Activated CD8-positive, alpha-beta T cell treated with anti-CD3 and anti-CD28 coated beads, Interleukin-2, amount 10 ng/mL, durations not matched to agents 7 days and 5 days (primary cell): ENCODE results near the gene MRPS25. TPM values are rescaled to one million over a fixed set of nuclear protein-coding genes. Genes with fewer than 3 reads are reported as not detected.
A peak's percentile ranks its signal among the peaks of the same experiment; 100 is the strongest.

Experiments
- ATAC-seq: fragments of 150-1000 bp; cut with Tn5 transposase; one replicate; pipeline ENCODE4 v1.10.0; 2021; ENCODE audit warnings: moderate library complexity
- CTCF ChIA-PET: fragments of 350-600 bp; sonication (Branson Sonifier 250); formaldehyde crosslinking; loops from one replicate; lab custom pipeline; 2021; ENCODE audit warnings: antibody characterized with exemption; lab: Charles Lee
- POLR2A ChIA-PET: fragments of 350-600 bp; sonication (Branson Sonifier 250); formaldehyde crosslinking; loops from one replicate; lab custom pipeline; 2021; ENCODE audit warnings: antibody characterized with exemption; lab: Charles Lee
- DNase-seq: peaks from one replicate; pipeline ENCODE4 v3.0.0-alpha.2; 2020
- H3K27ac Mint-ChIP-seq: one replicate; pipeline ENCODE4 v1.8.0; 2021; ENCODE audit warnings: mild to moderate bottlenecking, mixed read lengths
- H3K27me3 Mint-ChIP-seq: one replicate; pipeline ENCODE4 v1.8.0; 2021; ENCODE audit warnings: low read depth, mixed read lengths
- H3K36me3 Mint-ChIP-seq: one replicate; pipeline ENCODE4 v1.8.0; 2021; ENCODE audit warnings: low read depth, mixed read lengths
- H3K4me1 Mint-ChIP-seq: one replicate; pipeline ENCODE4 v1.8.0; 2021; ENCODE audit warnings: low read depth, mixed read lengths
- H3K4me3 Mint-ChIP-seq: one replicate; pipeline ENCODE4 v1.8.0; 2021; ENCODE audit warnings: mild to moderate bottlenecking, mixed read lengths
- H3K9me3 Mint-ChIP-seq: one replicate; pipeline ENCODE4 v1.8.0; 2022; ENCODE audit warnings: mixed read lengths; ENCODE audit not compliant: insufficient read depth
- total RNA-seq, 2 experiments: library from RNA; stranded (reverse); gene quantifications; one replicate each; pipeline ENCODE4 v1.2.3, GENCODE V29; 2021

Gene MRPS25
- total RNA-seq, 2 experiments from 2014 or later: 58.5 to 64.6 TPM

- Mint-ChIP-seq H3K36me3 (peaks cover 27% of the 10 kb centered on the region), H3K4me3 (peak overlapping the region; percentile 93), H3K9me3 (no peaks in the 10 kb centered on the region), H3K27ac (peak overlapping the region; percentile 97), H3K4me1 (peaks cover 47% of the 10 kb centered on the region), H3K27me3 (peaks cover 2% of the 10 kb centered on the region)
- CTCF ChIA-PET: interaction anchor here (1.0 to 2.2 kb wide), 5 partner anchors 9 to 306 kb away, joined by 3 to 19 read pairs (median 4); partner anchors contain the start of gene CAPN7
- POLR2A ChIA-PET: interaction anchor here (0.6 to 3.4 kb wide), 17 partner anchors 9 to 1211 kb away, joined by 3 to 21 read pairs (median 3); partner anchors contain the start of genes CAPN7, CCDC174, MRPS25 and NR2C2
- DNase-seq (no peak), ATAC-seq (peak; percentile 20)
These were observed 34.4 kb upstream of the MRPS25 start for GRCh38 chr3:15099364-15100098.

DNA sequence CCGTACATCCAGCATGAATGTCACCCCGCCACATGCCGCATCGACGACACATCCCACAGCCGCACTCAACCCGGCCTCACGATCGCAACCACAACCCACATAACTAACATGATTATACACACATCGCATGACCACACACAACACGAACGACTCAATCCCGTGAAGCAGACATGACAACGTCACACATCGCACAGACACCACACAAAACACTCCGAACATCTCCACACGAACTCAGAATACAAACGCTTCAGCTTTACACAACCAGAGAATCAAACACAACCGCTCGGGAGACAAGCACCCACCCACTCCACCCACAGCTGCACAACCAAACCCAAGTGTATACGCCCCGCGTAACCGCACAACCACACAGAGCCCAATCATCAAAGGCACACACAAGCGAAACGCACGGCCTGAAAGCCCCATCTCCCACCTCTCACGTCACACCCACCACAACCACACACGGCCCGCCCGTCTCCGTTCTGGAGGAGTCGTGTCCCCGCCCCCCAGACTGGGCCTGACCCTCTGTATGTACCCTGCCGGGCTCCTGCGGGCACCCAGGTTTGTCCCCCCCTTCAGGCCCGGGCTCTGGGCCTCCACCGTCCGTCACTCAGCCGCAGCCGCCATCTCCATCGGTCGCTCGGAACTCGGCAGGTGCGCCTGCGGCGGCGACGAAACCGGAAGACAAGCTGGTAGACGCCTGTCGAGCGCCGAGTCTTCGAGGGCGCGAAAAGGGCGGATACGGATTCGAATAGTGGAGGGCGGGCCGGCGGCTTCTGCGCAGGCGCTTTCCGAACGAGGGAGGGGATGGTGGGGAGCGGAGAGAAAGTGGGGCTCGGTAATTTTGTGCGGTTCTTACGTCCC is 33.6 kb upstream of the MRPS25 start, which contains the start of gene RBSN:
Gene RBSN, minus strand, starts transcription at position 646 of the 861 bp plus-strand sequence. CDS start 3,028 bp downstream, outside the sequence.
- H3K9me3 Mint-ChIP-seq: no peaks in the 10 kb centered on the region
- POLR2A ChIA-PET: interaction anchor here (0.6 to 3.4 kb wide), 20 partner anchors 9 to 1212 kb away, joined by 3 to 21 read pairs (median 3); partner anchors contain the start of genes CCDC174, MRPS25 and NR2C2
- H3K27me3 Mint-ChIP-seq: peaks cover 2% of the 10 kb centered on the region
- peak within 1 kb of the TSS; percentile 97 for H3K27ac Mint-ChIP-seq
- CTCF ChIA-PET: interaction anchor here (0.9 to 2.2 kb wide), 6 partner anchors 10 to 306 kb away, joined by 3 to 19 read pairs (median 4); partner anchors contain the start of gene CAPN7
- ATAC-seq (peak; percentile 85), DNase-seq (peak; percentile 97)
- peaks cover 35% of the 10 kb centered on the region for H3K36me3 Mint-ChIP-seq
- peak within 1 kb of the TSS; percentile 93 for H3K4me3 Mint-ChIP-seq
- peaks cover 47% of the 10 kb centered on the region for H3K4me1 Mint-ChIP-seq

GRCh38 chr3:15097891-15098290 is 32.8 kb upstream of the MRPS25 start:
- ChIA-PET POLR2A (interaction anchor here (0.7 to 3.4 kb wide), 6 partner anchors 8 to 227 kb away, joined by 3 to 21 read pairs (median 4); partner anchors contain the start of genes MRPS25 and NR2C2), CTCF (interaction anchor here (0.9 to 2.2 kb wide), 3 partner anchors 11 to 307 kb away, joined by 3 to 19 read pairs (median 4); no protein-coding TSS in a partner anchor)
- Mint-ChIP-seq H3K4me3 (peak overlapping the region; percentile 93), H3K4me1 (peaks cover 47% of the 10 kb centered on the region), H3K27ac (peak overlapping the region; percentile 97), H3K27me3 (peaks cover 2% of the 10 kb centered on the region), H3K9me3 (no peaks in the 10 kb centered on the region), H3K36me3 (peaks cover 37% of the 10 kb centered on the region)
- DNase-seq (peak; percentile 52), ATAC-seq (peak; percentile 14)

- H3K4me1 Mint-ChIP-seq: peaks cover 36% of the 10 kb centered on the region
- H3K27me3 Mint-ChIP-seq: peaks cover 2% of the 10 kb centered on the region
- POLR2A ChIA-PET: no interaction called here
- peaks cover 41% of the 10 kb centered on the region for H3K36me3 Mint-ChIP-seq
- H3K4me3 Mint-ChIP-seq: no peak overlapping the region
- no peak for DNase-seq
- CTCF ChIA-PET: interaction anchor here (1.2 kb wide), 1 partner anchor 13 kb away, joined by 4 read pairs; no protein-coding TSS in a partner anchor
- no peak for ATAC-seq
- H3K27ac Mint-ChIP-seq: no peak overlapping the region
- no peaks in the 10 kb centered on the region for H3K9me3 Mint-ChIP-seq
These were observed 30.9 kb upstream of the MRPS25 start for GRCh38 chr3:15096046-15096445.

- ATAC-seq: no peak
- no peak overlapping the region for H3K27ac Mint-ChIP-seq
- CTCF ChIA-PET: interaction anchor here (1.4 kb wide), 1 partner anchor 30 kb away, joined by 4 read pairs; the partner anchor contains the start of gene MRPS25
- POLR2A ChIA-PET: interaction anchor here (0.6 to 1.4 kb wide), 2 partner anchors 29 to 153 kb away, joined by 3 to 7 read pairs; partner anchors contain the start of gene MRPS25
- peaks cover 2% of the 10 kb centered on the region for H3K27me3 Mint-ChIP-seq
- H3K36me3 Mint-ChIP-seq: peaks cover 49% of the 10 kb centered on the region
- H3K9me3 Mint-ChIP-seq: no peaks in the 10 kb centered on the region
- H3K4me1 Mint-ChIP-seq: peaks cover 26% of the 10 kb centered on the region
- no peak for DNase-seq
- H3K4me3 Mint-ChIP-seq: no peak overlapping the region
These were observed 29.2 kb upstream of the MRPS25 start for GRCh38 chr3:15094187-15094875.

GRCh38 chr3:15092686-15093085 is 27.6 kb upstream of the MRPS25 start:
- Mint-ChIP-seq H3K27me3 (no peaks in the 10 kb centered on the region), H3K4me1 (peaks cover 15% of the 10 kb centered on the region), H3K4me3 (no peak overlapping the region), H3K36me3 (peaks cover 43% of the 10 kb centered on the region), H3K27ac (no peak overlapping the region), H3K9me3 (no peaks in the 10 kb centered on the region)
- DNase-seq (no peak), ATAC-seq (no peak)
- CTCF ChIA-PET: interaction anchor here (1.4 to 2.2 kb wide), 2 partner anchors 16 to 28 kb away, joined by 4 to 8 read pairs; partner anchors contain the start of gene MRPS25
- POLR2A ChIA-PET: no interaction called here

DNA sequence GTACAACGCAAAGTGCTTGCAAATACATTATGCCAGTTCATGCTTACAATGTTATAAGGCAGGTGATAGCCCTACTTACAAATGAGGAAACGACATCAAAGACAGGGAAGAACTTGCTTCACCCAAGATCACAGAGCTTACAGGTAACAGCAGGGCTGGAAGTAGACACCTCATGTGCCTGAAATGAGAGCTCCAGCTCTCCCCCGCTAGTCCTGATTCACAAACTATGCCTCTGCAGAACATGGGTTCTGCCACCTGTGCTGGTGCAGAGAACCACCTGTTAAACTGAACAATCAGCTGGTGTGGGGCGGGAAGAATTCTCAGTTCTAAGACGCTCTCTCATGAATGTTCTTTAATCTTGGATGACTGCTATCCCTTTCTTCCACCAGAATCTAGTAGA is 26.5 kb upstream of the MRPS25 start:
- no peaks in the 10 kb centered on the region for H3K9me3 Mint-ChIP-seq
- no peak overlapping the region for H3K27ac Mint-ChIP-seq
- CTCF ChIA-PET: interaction anchor here (1.7 to 2.2 kb wide), 2 partner anchors 17 to 177 kb away, joined by 4 to 8 read pairs; no protein-coding TSS in a partner anchor
- DNase-seq: no peak
- no peak for ATAC-seq
- no peaks in the 10 kb centered on the region for H3K27me3 Mint-ChIP-seq
- POLR2A ChIA-PET: interaction anchor here (1.1 kb wide), 1 partner anchor 18 kb away, joined by 4 read pairs; no protein-coding TSS in a partner anchor
- H3K4me3 Mint-ChIP-seq: no peak overlapping the region
- H3K4me1 Mint-ChIP-seq: peaks cover 9% of the 10 kb centered on the region
- peaks cover 45% of the 10 kb centered on the region for H3K36me3 Mint-ChIP-seq

- ATAC-seq: no peak
- ChIA-PET POLR2A (interaction anchor here (1.6 kb wide), 1 partner anchor 9 kb away, joined by 5 read pairs; the partner anchor contains the start of gene RBSN), CTCF (interaction anchor here (1.1 to 1.7 kb wide), 3 partner anchors 19 to 38 kb away, joined by 3 to 5 read pairs (median 4); no protein-coding TSS in a partner anchor)
- no peak for DNase-seq
- no peak overlapping the region for H3K4me3 Mint-ChIP-seq
- H3K9me3 Mint-ChIP-seq: no peaks in the 10 kb centered on the region
- no peaks in the 10 kb centered on the region for H3K4me1 Mint-ChIP-seq
- H3K27me3 Mint-ChIP-seq: no peaks in the 10 kb centered on the region
- H3K27ac Mint-ChIP-seq: no peak overlapping the region
- H3K36me3 Mint-ChIP-seq: peaks cover 40% of the 10 kb centered on the region
These were observed 24.1 kb upstream of the MRPS25 start for GRCh38 chr3:15089201-15089600.

DNA sequence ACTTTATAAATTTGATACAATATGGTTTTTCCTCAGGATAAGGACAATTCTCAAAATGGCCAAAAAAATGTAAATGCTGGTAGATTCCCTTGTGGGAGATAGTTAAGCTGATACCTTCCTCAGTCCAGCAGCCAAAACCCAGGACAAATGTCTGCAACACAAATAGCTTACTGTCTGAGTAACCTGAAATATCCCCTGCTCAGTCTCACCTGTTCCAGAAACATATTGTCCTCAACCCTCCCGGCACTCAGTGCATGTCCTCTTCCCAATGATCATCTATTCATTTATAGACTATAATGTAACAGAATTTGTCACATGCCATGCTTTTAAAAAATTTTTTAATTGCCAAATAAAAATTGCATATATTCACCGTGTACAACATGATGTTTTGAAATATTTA is 21.6 kb upstream of the MRPS25 start:
- ATAC-seq (no peak), DNase-seq (no peak)
- Mint-ChIP-seq H3K9me3 (no peaks in the 10 kb centered on the region), H3K27ac (no peak overlapping the region), H3K4me3 (no peak overlapping the region), H3K4me1 (peaks cover 11% of the 10 kb centered on the region), H3K27me3 (no peaks in the 10 kb centered on the region), H3K36me3 (peaks cover 52% of the 10 kb centered on the region)
- POLR2A ChIA-PET: no interaction called here
- CTCF ChIA-PET: no interaction called here

DNA sequence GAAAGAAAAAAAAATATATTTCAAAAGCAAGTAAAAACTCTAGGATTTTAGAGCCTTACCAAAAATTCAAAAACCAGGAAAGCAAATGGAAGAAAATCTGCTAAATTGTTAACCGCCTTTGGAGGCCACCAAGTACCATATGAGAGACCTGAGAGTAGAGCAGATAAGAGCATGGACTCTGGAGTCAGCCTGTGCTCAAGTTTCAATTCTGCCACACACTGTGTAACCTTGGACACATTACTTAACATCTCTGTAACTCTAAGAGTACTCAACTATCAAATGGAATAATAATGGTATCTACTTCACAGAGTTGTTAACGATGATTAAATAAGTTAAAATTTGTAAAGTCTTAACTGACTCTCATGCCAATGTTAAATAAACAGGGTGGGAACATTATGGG is 21.1 kb upstream of the MRPS25 start:
- no peak overlapping the region for H3K4me3 Mint-ChIP-seq
- no peaks in the 10 kb centered on the region for H3K9me3 Mint-ChIP-seq
- H3K27ac Mint-ChIP-seq: no peak overlapping the region
- H3K36me3 Mint-ChIP-seq: peaks cover 54% of the 10 kb centered on the region
- ChIA-PET POLR2A (no interaction called here), CTCF (no interaction called here)
- DNase-seq: no peak
- ATAC-seq: no peak
- no peaks in the 10 kb centered on the region for H3K27me3 Mint-ChIP-seq
- H3K4me1 Mint-ChIP-seq: peaks cover 15% of the 10 kb centered on the region
